ENCODE results near the gene TSPAN32.

Gene TSPAN32

DNA sequence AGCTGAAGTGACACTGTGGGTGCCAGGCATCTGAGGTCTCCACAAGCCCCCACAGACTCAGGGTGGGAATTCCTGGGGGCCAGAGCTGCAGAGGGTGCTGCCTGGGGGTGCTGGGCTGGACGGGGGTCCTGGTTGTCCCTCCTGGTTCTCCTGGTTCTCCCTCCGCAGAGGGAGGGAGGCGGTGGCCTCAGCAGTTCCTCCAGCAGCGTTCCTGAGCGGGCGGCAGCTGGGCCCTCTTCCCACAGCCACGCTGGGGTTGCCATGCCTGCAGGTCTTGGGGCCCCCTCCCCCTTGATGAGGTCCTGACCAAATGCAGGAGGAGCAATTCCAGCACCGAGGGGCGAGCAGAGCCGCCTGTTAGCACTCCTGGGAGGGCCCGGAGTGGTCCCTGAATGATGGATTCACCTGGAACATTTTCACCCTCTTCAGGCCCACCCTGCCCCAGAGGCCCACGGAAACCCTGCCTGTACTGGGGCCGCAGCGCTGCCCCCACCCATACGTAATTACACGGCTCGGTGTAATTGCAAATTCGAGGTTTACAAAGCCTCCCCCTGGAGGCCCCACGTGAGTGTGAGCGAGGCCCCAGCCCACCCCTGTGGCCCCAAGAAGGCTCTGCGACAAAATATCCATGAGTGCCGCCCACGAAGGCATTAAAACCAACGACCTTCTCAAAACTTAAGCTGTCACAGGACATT, 730 bp upstream of the TSPAN32 start:
- no peaks in the 10 kb centered on the region for H3K27me3 ChIP-seq (ENCODE audit: low read depth, low read length)
- no peak overlapping the region for H3K27ac ChIP-seq (ENCODE audit: low read length)
- H3K4me3 ChIP-seq (ENCODE audit: low read depth in 1 of 2, low read length in 2 of 2), result peak overlapping the region in 1 of 2 donors; percentile 38
- H3K9me3 ChIP-seq (ENCODE audit: control insufficient read depth in 1 of 2, low read length in 2 of 2), result no peaks in the 10 kb centered on the region
- peaks cover 7 to 15% of the 10 kb centered on the region in 2 donors for H3K4me1 ChIP-seq (ENCODE audit: control insufficient read depth in 1 of 2, insufficient read depth in 2 of 2, low read length in 2 of 2)
- H3K36me3 ChIP-seq (ENCODE audit: control insufficient read depth in 1 of 2, insufficient read depth in 2 of 2, low read length in 2 of 2), result no peaks in the 10 kb centered on the region

DNA sequence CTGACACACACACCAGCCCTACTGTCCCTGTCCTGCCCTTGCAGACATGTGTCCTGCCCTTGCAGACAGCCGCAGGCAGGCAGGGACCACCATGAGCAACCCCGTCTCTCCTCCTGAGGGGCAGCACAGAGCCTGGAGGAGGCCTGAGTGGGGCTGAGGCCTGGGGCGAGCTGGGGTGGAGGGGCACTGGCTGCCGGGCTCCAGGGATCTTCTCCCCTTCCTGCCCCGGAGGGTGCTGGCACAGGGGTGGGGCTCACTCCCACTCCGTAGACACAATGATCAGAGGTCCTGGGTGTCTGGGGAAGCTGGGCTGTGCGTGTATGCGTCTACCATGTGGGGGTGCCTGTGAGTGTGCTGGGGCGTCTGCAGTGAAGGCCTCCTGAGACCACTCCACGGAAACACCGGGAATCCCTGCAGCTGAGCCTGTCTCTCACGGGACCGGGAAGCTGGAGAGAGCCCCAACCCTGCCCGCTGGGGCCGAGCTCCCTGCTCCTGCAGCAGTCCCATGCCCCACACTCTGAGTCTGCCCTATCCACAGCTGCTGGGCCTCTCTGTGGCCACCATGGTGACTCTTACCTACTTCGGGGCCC, 588 bp downstream of the TSPAN32 start:
- Histone ChIP-seq H3K27me3 (ENCODE audit: low read depth, low read length) (no peaks in the 10 kb centered on the region), H3K27ac (ENCODE audit: low read length) (no peak overlapping the region), H3K4me1 (ENCODE audit: control insufficient read depth in 1 of 2, insufficient read depth in 2 of 2, low read length in 2 of 2) (peaks cover 12 to 26% of the 10 kb centered on the region in 2 donors), H3K36me3 (ENCODE audit: control insufficient read depth in 1 of 2, insufficient read depth in 2 of 2, low read length in 2 of 2) (no peaks in the 10 kb centered on the region), H3K9me3 (ENCODE audit: control insufficient read depth in 1 of 2, low read length in 2 of 2) (no peaks in the 10 kb centered on the region), H3K4me3 (ENCODE audit: low read depth in 1 of 2, low read length in 2 of 2) (peak overlapping the region in 1 of 2 donors; percentile 14)

DNA sequence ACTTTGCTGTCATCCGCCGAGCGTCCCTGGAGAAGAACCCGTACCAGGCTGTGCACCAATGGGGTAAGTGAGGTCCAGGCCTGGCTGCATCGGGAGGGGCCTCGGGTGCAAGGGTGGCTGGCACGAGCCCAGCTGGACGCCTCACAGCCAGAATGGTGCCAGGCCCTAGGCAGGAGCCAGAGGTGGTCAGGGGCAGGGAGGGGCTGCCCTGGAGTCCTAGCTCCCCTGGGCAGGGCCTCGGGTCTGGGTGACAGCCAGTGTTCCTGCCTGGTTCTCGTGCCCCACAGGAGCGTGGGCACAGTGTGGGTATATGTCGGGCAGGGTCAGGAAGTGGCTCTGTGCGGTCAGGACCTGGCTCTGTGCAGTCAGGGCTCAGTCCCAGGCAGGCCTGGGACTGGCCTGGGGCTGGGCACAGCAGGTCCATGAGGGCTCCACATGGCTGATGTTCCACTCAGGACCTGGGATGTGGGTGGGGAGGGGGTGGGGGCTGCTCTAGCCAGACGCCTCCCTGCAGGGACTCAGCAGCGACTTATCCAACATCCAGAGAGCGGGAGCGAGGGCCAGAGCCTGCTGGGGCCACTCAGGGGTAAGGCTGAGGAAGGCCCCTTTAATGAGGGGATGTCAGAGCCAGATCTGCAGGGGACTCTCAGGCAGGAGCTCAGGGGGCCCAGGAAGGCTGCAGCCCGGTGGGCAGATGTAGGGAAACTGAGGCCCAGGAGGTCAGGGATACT, 1.2 kb downstream of the TSPAN32 start:
- peak overlapping the region in 1 of 2 donors; percentile 14 for H3K4me3 ChIP-seq (ENCODE audit: low read depth in 1 of 2, low read length in 2 of 2)
- peaks cover 12 to 26% of the 10 kb centered on the region in 2 donors for H3K4me1 ChIP-seq (ENCODE audit: control insufficient read depth in 1 of 2, insufficient read depth in 2 of 2, low read length in 2 of 2)
- no peaks in the 10 kb centered on the region for H3K36me3 ChIP-seq (ENCODE audit: control insufficient read depth in 1 of 2, insufficient read depth in 2 of 2, low read length in 2 of 2)
- H3K27me3 ChIP-seq (ENCODE audit: low read depth, low read length), result no peaks in the 10 kb centered on the region
- H3K27ac ChIP-seq (ENCODE audit: low read length), result no peak overlapping the region
- H3K9me3 ChIP-seq (ENCODE audit: control insufficient read depth in 1 of 2, low read length in 2 of 2), result no peaks in the 10 kb centered on the region

DNA sequence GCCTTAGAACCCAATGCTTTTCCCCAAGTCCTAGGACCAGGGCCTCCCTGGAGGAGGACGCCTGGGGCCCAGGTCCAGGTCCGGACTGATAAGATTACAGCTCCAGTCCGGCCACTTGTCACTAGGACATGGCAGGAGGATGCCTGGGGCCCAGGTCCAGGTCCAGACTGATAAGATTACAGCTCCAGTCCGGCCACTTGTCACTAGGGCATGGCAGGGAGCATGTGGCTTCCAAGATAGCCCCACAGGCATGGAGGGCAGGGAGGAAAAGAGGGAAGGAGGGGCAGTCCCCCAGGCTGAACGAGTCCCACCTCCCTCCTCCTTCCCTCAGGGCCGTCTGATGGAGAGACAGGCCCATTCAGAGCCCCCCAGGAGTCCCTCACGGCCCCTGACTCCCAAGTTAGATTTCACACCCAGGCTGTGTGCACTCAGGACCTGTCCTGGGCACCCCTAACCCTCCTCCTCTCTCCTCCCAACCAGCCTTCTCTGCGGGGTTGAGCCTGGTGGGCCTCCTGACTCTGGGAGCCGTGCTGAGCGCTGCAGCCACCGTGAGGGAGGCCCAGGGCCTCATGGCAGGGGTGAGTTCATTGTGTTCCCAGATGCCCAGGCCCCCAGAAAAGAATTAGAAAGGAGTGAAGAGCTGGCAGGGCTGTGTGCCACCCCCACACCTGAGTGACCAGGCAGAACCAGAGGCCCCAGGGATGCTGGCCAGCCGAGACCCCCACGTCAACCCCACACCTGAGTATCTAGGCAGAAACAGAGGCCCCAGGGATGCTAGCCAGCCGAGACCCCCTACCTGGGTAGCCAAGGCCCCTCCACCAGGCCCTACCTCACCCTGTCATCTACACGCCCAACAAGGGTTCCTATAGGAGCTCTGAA, 2.1 kb downstream of the TSPAN32 start:
- H3K27me3 ChIP-seq (ENCODE audit: low read depth, low read length), result no peaks in the 10 kb centered on the region
- H3K36me3 ChIP-seq (ENCODE audit: control insufficient read depth in 1 of 2, insufficient read depth in 2 of 2, low read length in 2 of 2), result no peaks in the 10 kb centered on the region
- peaks cover 12 to 26% of the 10 kb centered on the region in 2 donors for H3K4me1 ChIP-seq (ENCODE audit: control insufficient read depth in 1 of 2, insufficient read depth in 2 of 2, low read length in 2 of 2)
- H3K9me3 ChIP-seq (ENCODE audit: control insufficient read depth in 1 of 2, low read length in 2 of 2), result no peaks in the 10 kb centered on the region
- H3K27ac ChIP-seq (ENCODE audit: low read length), result no peak overlapping the region
- H3K4me3 ChIP-seq (ENCODE audit: low read depth in 1 of 2, low read length in 2 of 2), result no peak overlapping the region

DNA sequence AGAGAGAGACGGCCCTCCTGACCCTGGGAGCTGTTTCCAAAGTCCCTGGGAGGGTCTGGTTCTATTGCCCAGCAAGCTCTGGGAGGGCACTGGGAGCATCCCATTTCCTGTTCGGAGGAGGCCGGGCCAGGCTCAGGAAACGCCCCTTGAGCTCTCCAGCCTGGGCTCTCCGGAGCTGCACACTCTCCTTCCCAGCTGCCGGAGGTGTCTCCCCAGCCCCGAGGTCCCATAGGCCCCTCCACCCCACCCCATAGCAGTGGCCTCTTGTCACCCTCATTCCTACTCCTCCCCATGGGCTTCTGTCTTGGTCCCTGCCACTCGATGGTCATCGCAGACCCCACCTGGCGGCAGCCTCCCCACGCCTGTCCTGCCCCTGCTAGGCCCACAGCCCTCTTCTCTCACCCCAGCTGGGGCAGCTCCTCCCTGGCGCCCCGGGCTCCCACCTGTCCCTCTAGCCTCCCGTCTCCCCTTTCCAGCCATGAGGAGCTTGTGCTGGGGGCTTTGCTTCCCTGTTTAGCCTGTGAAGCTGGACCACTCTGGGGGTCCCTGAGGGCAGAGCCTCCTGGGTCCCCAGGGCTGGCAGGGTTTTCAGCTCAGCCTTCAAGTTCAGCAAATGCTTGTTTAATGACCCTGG, 2.8 kb downstream of the TSPAN32 start:
- H3K9me3 ChIP-seq (ENCODE audit: control insufficient read depth in 1 of 2, low read length in 2 of 2), result no peaks in the 10 kb centered on the region
- H3K4me1 ChIP-seq (ENCODE audit: control insufficient read depth in 1 of 2, insufficient read depth in 2 of 2, low read length in 2 of 2), result peaks cover 12 to 26% of the 10 kb centered on the region in 2 donors
- H3K36me3 ChIP-seq (ENCODE audit: control insufficient read depth in 1 of 2, insufficient read depth in 2 of 2, low read length in 2 of 2), result no peaks in the 10 kb centered on the region
- no peak overlapping the region for H3K27ac ChIP-seq (ENCODE audit: low read length)
- H3K27me3 ChIP-seq (ENCODE audit: low read depth, low read length), result no peaks in the 10 kb centered on the region
- no peak overlapping the region for H3K4me3 ChIP-seq (ENCODE audit: low read depth in 1 of 2, low read length in 2 of 2)

DNA sequence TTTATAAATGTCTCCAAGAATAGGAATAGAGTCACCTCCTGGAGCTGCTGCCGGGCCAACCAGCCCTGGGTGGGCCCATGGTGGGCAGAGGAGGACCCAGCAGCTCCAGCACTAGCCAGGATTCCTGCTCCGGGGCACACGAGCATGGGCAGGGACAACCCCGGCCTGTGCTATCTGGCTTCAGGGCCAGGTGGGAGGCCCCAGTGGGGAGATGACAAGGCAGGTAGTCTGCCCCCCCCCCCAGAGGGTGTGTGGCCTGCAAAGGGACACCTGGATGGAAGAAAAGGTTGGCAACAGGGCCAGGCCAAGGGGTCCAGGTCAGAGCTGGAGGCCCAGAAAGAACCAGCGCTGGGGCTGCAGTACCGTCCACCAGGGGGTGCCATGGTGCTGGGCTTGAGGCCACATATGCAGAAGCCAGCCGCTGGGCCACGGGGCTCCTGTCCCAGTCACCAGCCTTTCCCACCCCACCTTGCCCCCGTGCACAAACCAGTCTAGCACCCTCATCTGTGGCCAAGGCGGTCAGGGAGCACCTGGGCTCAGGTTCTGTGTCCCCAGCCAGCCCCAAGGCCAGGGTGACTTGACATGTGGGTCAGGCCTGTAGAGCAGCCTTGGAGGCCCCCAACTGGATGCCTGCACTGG, 3.4 kb downstream of the TSPAN32 start:
- Histone ChIP-seq H3K4me1 (ENCODE audit: control insufficient read depth in 1 of 2, insufficient read depth in 2 of 2, low read length in 2 of 2) (peaks cover 12 to 26% of the 10 kb centered on the region in 2 donors), H3K9me3 (ENCODE audit: control insufficient read depth in 1 of 2, low read length in 2 of 2) (no peaks in the 10 kb centered on the region), H3K27me3 (ENCODE audit: low read depth, low read length) (no peaks in the 10 kb centered on the region), H3K36me3 (ENCODE audit: control insufficient read depth in 1 of 2, insufficient read depth in 2 of 2, low read length in 2 of 2) (no peaks in the 10 kb centered on the region), H3K27ac (ENCODE audit: low read length) (no peak overlapping the region), H3K4me3 (ENCODE audit: low read depth in 1 of 2, low read length in 2 of 2) (peak overlapping the region; percentile 21 to 36)

DNA sequence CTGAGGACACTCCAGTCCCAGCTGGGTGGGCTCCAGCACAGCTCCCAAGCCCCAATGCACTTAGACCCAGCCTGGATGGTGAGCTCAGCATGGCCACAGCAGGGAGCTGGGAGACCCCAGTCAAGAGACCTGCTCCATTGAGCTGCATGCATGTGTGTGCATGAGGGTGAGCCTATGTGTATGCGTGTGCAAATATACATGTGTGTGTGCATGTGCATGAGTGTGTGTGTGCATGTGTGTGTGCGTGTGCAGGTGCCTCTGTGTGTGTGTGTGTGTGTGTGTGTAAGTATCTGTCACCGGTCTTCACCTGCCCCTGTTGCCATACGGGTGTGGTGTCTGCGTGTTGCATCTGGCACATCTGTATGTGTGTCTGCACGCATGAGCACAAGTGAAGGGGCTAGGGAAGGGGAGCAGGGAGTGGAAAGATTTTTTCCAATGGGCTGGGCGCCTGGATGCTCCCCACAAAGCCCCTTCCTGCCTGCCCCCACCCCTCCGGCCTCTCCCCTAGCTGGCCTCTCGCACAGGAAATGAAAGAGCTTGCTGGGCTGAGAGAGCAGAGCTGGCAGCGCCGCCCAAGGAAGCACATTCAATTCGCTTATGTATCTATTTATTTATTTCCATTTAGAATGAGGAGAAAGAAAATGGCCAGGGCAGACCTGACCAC, 4.1 kb downstream of the TSPAN32 start:
- Histone ChIP-seq H3K36me3 (ENCODE audit: control insufficient read depth in 1 of 2, insufficient read depth in 2 of 2, low read length in 2 of 2) (no peaks in the 10 kb centered on the region), H3K27me3 (ENCODE audit: low read depth, low read length) (no peaks in the 10 kb centered on the region), H3K27ac (ENCODE audit: low read length) (peak overlapping the region; percentile 72), H3K4me1 (ENCODE audit: control insufficient read depth in 1 of 2, insufficient read depth in 2 of 2, low read length in 2 of 2) (peaks cover 12 to 27% of the 10 kb centered on the region in 2 donors), H3K4me3 (ENCODE audit: low read depth in 1 of 2, low read length in 2 of 2) (peak overlapping the region; percentile 21 to 36), H3K9me3 (ENCODE audit: control insufficient read depth in 1 of 2, low read length in 2 of 2) (no peaks in the 10 kb centered on the region)

DNA sequence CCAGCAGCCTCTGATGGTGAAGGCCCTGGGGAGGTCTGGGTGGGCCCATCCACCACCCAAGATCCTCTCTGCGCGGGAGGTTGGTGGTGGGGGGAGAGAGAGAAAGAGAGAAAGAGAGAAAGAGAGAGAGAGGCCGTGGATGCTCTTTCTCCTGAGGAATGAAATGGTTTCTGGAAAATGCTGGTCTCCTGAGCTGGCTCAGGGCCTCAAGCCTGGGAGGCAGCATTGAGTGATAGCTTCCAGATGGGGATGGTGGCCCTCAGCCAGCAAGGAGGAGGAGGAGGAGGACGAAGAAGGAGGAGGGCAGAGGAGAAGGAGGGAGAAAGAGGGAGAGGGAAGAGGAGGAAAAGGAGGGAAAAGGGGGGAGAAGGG, 4.6 kb downstream of the TSPAN32 start:
- no peaks in the 10 kb centered on the region for H3K27me3 ChIP-seq (ENCODE audit: low read depth, low read length)
- peaks cover 12 to 30% of the 10 kb centered on the region in 2 donors for H3K4me1 ChIP-seq (ENCODE audit: control insufficient read depth in 1 of 2, insufficient read depth in 2 of 2, low read length in 2 of 2)
- no peaks in the 10 kb centered on the region for H3K36me3 ChIP-seq (ENCODE audit: control insufficient read depth in 1 of 2, insufficient read depth in 2 of 2, low read length in 2 of 2)
- peak overlapping the region in 1 of 2 donors; percentile 36 for H3K4me3 ChIP-seq (ENCODE audit: low read depth in 1 of 2, low read length in 2 of 2)
- H3K27ac ChIP-seq (ENCODE audit: low read length), result peak overlapping the region; percentile 72
- no peaks in the 10 kb centered on the region for H3K9me3 ChIP-seq (ENCODE audit: control insufficient read depth in 1 of 2, low read length in 2 of 2)

DNA sequence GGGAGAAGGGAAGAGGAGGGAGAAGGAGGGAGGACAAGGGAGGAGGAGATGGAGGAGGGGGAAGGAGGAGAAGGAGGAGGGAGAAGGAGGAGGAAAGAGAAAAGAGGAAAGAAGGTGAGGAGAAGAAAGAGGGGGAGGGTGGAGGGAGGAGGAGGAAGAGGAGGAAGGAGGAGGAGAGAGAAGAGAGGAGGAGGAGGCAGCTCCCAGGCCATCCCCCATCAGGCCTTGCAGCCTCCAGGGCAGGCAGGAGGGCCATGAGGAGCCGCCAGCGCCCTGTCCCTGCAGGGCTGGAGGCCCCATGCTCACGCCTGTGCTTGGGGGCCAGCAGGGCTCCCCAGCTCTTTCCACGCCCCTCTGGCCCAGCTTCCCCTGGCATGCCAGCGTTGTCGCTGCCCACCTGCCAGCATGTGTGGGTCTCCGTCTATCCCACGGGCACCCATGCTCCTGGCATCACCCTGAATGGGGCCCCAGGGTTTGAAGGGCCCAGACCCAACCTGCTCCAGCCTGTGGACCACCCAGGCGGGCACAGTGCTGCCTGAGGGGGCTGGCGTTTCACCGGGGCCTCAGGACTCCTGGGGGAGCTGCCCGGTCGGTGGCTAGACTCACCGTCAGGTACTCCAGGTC, 5.2 kb downstream of the TSPAN32 start:
- peaks cover 12 to 30% of the 10 kb centered on the region in 2 donors for H3K4me1 ChIP-seq (ENCODE audit: control insufficient read depth in 1 of 2, insufficient read depth in 2 of 2, low read length in 2 of 2)
- no peaks in the 10 kb centered on the region for H3K9me3 ChIP-seq (ENCODE audit: control insufficient read depth in 1 of 2, low read length in 2 of 2)
- H3K27ac ChIP-seq (ENCODE audit: low read length), result no peak overlapping the region
- H3K27me3 ChIP-seq (ENCODE audit: low read depth, low read length), result no peaks in the 10 kb centered on the region
- H3K36me3 ChIP-seq (ENCODE audit: control insufficient read depth in 1 of 2, insufficient read depth in 2 of 2, low read length in 2 of 2), result no peaks in the 10 kb centered on the region
- no peak overlapping the region for H3K4me3 ChIP-seq (ENCODE audit: low read depth in 1 of 2, low read length in 2 of 2)

Data from muscle layer of duodenum (tissue), 2 donors.